Measurements from ENCODE around the gene CAMSAP3. TPM values are rescaled to one million over a fixed set of nuclear protein-coding genes. Genes with fewer than 3 reads are reported as not detected.
A peak's percentile ranks its signal among the peaks of the same experiment; 100 is the strongest.

The CAMSAP3 gene
- total and polyA plus RNA-seq, 10 of the 15 experiments (the other 5 are each of a cell fraction or from before 2014, with no cell fraction given) = 0.03 to 6.3 (median 0.72) TPM

DNA sequence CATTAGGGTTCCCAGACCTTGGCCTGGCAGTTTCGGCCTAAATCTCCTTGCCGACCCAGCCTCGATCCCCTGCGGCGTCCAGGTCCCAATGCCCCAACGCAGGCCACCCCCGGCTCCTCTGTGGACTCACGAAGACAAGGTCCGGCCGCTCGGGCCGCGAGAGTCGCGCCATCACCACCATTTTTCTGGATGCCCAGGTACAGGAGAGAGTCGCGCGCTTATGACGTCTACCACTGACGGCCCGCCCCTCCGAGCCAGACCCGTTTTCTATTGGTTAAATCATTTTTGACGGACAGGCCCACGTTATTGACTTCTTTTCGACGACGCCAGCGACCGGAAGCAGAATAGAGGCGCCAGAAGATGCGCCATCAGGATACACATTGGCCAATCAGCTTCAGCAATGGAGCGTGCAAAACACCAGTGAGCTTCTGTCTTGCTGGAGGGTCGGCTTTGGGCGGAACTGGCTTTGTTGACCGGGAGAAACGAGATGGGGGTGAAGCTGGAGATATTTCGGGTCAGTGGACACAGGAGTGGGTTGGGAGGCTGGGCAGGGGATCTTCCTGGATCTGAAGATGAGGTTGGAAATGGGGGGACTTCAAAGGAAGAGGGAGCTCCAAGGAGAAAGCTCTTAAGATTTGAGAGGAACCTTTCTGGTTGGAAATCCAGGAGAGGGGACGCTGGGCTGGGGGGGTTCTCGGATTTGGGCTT lies 33.8 kb downstream of the CAMSAP3 start, which contains the start of the genes PET100 and XAB2 (continued):
- TF ChIP-seq, protein P1, sequence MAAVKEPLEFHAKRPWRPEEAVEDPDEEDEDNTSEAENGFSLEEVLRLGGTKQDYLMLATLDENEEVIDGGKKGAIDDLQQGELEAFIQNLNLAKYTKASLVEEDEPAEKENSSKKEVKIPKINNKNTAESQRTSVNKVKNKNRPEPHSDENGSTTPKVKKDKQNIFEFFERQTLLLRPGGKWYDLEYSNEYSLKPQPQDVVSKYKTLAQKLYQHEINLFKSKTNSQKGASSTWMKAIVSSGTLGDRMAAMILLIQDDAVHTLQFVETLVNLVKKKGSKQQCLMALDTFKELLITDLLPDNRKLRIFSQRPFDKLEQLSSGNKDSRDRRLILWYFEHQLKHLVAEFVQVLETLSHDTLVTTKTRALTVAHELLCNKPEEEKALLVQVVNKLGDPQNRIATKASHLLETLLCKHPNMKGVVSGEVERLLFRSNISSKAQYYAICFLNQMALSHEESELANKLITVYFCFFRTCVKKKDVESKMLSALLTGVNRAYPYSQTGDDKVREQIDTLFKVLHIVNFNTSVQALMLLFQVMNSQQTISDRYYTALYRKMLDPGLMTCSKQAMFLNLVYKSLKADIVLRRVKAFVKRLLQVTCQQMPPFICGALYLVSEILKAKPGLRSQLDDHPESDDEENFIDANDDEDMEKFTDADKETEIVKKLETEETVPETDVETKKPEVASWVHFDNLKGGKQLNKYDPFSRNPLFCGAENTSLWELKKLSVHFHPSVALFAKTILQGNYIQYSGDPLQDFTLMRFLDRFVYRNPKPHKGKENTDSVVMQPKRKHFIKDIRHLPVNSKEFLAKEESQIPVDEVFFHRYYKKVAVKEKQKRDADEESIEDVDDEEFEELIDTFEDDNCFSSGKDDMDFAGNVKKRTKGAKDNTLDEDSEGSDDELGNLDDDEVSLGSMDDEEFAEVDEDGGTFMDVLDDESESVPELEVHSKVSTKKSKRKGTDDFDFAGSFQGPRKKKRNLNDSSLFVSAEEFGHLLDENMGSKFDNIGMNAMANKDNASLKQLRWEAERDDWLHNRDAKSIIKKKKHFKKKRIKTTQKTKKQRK (IDR thresholded peaks at IDR 0.05; ENCODE audit: low read depth, low read length) = peak; percentile 61; the same call in 1 of the 2 replicates
- TF ChIP-seq FOS (IDR thresholded peaks at IDR 0.05; ENCODE audit: borderline replicate concordance, extremely low read depth, insufficient read length) (peak; percentile 81), POLR2AphosphoS5 (IDR thresholded peaks at IDR 0.05; ENCODE audit: low read length) (peak; percentile 82), NBN (IDR thresholded peaks at IDR 0.05) (peak; percentile 97), NR2C2 (IDR thresholded peaks at IDR 0.05; ENCODE audit: borderline replicate concordance, control insufficient read depth, insufficient read length, low read depth) (no peak), MTA2 (IDR thresholded peaks at IDR 0.05; ENCODE audit: low read depth) (no peak), SMC3 (IDR thresholded peaks at IDR 0.05; ENCODE audit: borderline replicate concordance, low read length) (no peak), DPF2 (IDR thresholded peaks at IDR 0.05) (peak; percentile 98), CREB1 (IDR thresholded peaks at IDR 0.05; ENCODE audit: low read depth) (peak; percentile 100), BACH1 (IDR thresholded peaks at IDR 0.05; ENCODE audit: borderline replicate concordance) (peak; percentile 30; the same call in 1 of the 2 replicates), PAX8 (IDR thresholded peaks at IDR 0.05) (no peak), GABPA (IDR thresholded peaks at IDR 0.05; ENCODE audit: low read depth) (peak; percentile 93), IKZF1 (conservative IDR thresholded peaks at IDR 0.05) (peak; percentile 65), NFYA (IDR thresholded peaks at IDR 0.05; ENCODE audit: borderline replicate concordance, low read depth, low read length) (peak; percentile 87)
- TF ChIP-seq, protein P2, sequence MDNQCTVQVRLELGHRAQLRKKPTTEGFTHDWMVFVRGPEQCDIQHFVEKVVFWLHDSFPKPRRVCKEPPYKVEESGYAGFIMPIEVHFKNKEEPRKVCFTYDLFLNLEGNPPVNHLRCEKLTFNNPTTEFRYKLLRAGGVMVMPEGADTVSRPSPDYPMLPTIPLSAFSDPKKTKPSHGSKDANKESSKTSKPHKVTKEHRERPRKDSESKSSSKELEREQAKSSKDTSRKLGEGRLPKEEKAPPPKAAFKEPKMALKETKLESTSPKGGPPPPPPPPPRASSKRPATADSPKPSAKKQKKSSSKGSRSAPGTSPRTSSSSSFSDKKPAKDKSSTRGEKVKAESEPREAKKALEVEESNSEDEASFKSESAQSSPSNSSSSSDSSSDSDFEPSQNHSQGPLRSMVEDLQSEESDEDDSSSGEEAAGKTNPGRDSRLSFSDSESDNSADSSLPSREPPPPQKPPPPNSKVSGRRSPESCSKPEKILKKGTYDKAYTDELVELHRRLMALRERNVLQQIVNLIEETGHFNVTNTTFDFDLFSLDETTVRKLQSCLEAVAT (IDR thresholded peaks at IDR 0.05) = no peak
- TF ChIP-seq, protein P3, sequence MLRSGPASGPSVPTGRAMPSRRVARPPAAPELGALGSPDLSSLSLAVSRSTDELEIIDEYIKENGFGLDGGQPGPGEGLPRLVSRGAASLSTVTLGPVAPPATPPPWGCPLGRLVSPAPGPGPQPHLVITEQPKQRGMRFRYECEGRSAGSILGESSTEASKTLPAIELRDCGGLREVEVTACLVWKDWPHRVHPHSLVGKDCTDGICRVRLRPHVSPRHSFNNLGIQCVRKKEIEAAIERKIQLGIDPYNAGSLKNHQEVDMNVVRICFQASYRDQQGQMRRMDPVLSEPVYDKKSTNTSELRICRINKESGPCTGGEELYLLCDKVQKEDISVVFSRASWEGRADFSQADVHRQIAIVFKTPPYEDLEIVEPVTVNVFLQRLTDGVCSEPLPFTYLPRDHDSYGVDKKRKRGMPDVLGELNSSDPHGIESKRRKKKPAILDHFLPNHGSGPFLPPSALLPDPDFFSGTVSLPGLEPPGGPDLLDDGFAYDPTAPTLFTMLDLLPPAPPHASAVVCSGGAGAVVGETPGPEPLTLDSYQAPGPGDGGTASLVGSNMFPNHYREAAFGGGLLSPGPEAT (IDR thresholded peaks at IDR 0.05; ENCODE audit: low read depth) = peak; percentile 100
- TF ChIP-seq, protein P4, sequence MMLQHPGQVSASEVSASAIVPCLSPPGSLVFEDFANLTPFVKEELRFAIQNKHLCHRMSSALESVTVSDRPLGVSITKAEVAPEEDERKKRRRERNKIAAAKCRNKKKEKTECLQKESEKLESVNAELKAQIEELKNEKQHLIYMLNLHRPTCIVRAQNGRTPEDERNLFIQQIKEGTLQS (IDR thresholded peaks at IDR 0.05; ENCODE audit: borderline replicate concordance, extremely low read depth, low read depth, low read length) = peak; percentile 56; the same call in 1 of the 2 replicates
- TF ChIP-seq, protein P5, sequence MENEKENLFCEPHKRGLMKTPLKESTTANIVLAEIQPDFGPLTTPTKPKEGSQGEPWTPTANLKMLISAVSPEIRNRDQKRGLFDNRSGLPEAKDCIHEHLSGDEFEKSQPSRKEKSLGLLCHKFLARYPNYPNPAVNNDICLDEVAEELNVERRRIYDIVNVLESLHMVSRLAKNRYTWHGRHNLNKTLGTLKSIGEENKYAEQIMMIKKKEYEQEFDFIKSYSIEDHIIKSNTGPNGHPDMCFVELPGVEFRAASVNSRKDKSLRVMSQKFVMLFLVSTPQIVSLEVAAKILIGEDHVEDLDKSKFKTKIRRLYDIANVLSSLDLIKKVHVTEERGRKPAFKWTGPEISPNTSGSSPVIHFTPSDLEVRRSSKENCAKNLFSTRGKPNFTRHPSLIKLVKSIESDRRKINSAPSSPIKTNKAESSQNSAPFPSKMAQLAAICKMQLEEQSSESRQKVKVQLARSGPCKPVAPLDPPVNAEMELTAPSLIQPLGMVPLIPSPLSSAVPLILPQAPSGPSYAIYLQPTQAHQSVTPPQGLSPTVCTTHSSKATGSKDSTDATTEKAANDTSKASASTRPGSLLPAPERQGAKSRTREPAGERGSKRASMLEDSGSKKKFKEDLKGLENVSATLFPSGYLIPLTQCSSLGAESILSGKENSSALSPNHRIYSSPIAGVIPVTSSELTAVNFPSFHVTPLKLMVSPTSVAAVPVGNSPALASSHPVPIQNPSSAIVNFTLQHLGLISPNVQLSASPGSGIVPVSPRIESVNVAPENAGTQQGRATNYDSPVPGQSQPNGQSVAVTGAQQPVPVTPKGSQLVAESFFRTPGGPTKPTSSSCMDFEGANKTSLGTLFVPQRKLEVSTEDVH (IDR thresholded peaks at IDR 0.05; ENCODE audit: low read depth, partially characterized antibody) = peak; percentile 95
- TF ChIP-seq, protein P6, sequence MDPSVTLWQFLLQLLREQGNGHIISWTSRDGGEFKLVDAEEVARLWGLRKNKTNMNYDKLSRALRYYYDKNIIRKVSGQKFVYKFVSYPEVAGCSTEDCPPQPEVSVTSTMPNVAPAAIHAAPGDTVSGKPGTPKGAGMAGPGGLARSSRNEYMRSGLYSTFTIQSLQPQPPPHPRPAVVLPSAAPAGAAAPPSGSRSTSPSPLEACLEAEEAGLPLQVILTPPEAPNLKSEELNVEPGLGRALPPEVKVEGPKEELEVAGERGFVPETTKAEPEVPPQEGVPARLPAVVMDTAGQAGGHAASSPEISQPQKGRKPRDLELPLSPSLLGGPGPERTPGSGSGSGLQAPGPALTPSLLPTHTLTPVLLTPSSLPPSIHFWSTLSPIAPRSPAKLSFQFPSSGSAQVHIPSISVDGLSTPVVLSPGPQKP (IDR thresholded peaks at IDR 0.05; ENCODE audit: low read depth, low read length) = peak; percentile 93
